PC-9 (cell line): ENCODE results near the gene MTRFR. TPM values are rescaled to one million over a fixed set of nuclear protein-coding genes. Genes with fewer than 3 reads are reported as not detected.
"Not testable (repeated sequence)": the region's sequence is repeated elsewhere in the genome, so short reads cannot be mapped to it uniquely, and the experiment has no call there.

Experiments used
- BruUV-seq: library from RNA; stranded (reverse); fragments of 400-500 nt; replicated peaks from 2 replicates; lab custom pipeline; 2021; lab: Mats Ljungman, UMichigan
- CTCF ChIA-PET: fragments of 300-600 bp; sonication (Branson Sonifier 250); formaldehyde crosslinking; loops from one replicate; lab custom pipeline; 2022; ENCODE audit warnings: antibody characterized with exemption; lab: Charles Lee
- POLR2A ChIA-PET: fragments of 300-600 bp; sonication (Branson Sonifier 250); formaldehyde crosslinking; loops from one replicate; lab custom pipeline; 2022; ENCODE audit warnings: antibody characterized with exemption; ENCODE audit not compliant: unreplicated experiment; lab: Charles Lee
- DNase-seq, 2 experiments: peaks; one replicate each; pipeline versions ENCODE4 v3.0.0 to v3.0.0-alpha.2; 2015 to 2022; ENCODE audit warnings: mixed read lengths in 1 of 2
- H2AFZ ChIP-seq: fragments of 200-600 bp; sonication (generic); 2 replicates; pipeline ENCODE4 v1.8.1; 2017; ENCODE audit warnings: antibody characterized with exemption
- H3F3A ChIP-seq: fragments of 200-600 bp; sonication (generic); 2 replicates; pipeline ENCODE4 v1.8.1; 2017; ENCODE audit warnings: antibody characterized with exemption, mild to moderate bottlenecking, low read depth; ENCODE audit not compliant: insufficient read depth
- H3K27ac ChIP-seq: fragments of 200-600 bp; sonication (generic); 2 replicates; pipeline ENCODE4 v1.6.1; 2016; ENCODE audit warnings: mixed run types
- H3K27me3 ChIP-seq: fragments of 200-600 bp; sonication (generic); 2 replicates; pipeline ENCODE4 v1.6.1; 2016; ENCODE audit warnings: low read depth, mixed run types; ENCODE audit not compliant: insufficient read depth
- H3K36me3 ChIP-seq: fragments of 200-600 bp; sonication (generic); 2 replicates; pipeline ENCODE4 v1.6.1; 2016; ENCODE audit warnings: low read depth, mixed run types
- H3K4me1 ChIP-seq: fragments of 200-600 bp; sonication (generic); replicated peaks from 2 replicates; pipeline ENCODE4 v1.6.1; 2016; ENCODE audit warnings: mixed run types; ENCODE audit not compliant: insufficient read depth
- H3K4me2 ChIP-seq: fragments of 200-600 bp; sonication (generic); 2 replicates; pipeline ENCODE4 v1.6.1; 2017; ENCODE audit warnings: mixed run types
- H3K4me3 ChIP-seq: fragments of 200-600 bp; sonication (generic); 2 replicates; pipeline ENCODE4 v1.6.1; 2016; ENCODE audit warnings: mixed run types
- H3K79me2 ChIP-seq: fragments of 200-600 bp; sonication (generic); 2 replicates; pipeline ENCODE4 v1.6.1; 2017; ENCODE audit warnings: low read depth, mixed run types
- H3K9me2 ChIP-seq: fragments of 200-600 bp; sonication (generic); 2 replicates; pipeline ENCODE4 v1.8.1; 2017; ENCODE audit warnings: mild to moderate bottlenecking; ENCODE audit not compliant: insufficient read depth
- H3K9me3 ChIP-seq: fragments of 200-600 bp; sonication (generic); 2 replicates; pipeline ENCODE4 v1.8.1; 2016; ENCODE audit warnings: low read depth; ENCODE audit not compliant: insufficient read depth
- H4K20me1 ChIP-seq: fragments of 200-600 bp; sonication (generic); 2 replicates; pipeline ENCODE4 v1.8.1; 2017; ENCODE audit not compliant: insufficient read depth
- EZH2 ChIP-seq: fragments of 200-600 bp; sonication (generic); IDR thresholded peaks from 2 replicates; pipeline ENCODE4 v1.8.0; 2017; ENCODE audit warnings: antibody characterized with exemption, low read depth
- intact Hi-C: fragments of 100-400 bp; cut with micrococcal nuclease; formaldehyde crosslinking; loops from one replicate; pipeline ENCODE4 v1.10.0; 2022; ENCODE audit not compliant: unreplicated experiment
- total RNA-seq: library from RNA; stranded (reverse); gene quantifications from 2 replicates; pipeline ENCODE4 v1.2.3, GENCODE V29; 2021
- TF ChIP-seq, protein P1 (sequence below): fragments of 200-600 bp; sonication (generic); conservative IDR thresholded peaks from 2 replicates; pipeline ENCODE4 v1.6.1; 2017; ENCODE audit warnings: mixed run types, antibody characterized with exemption, mild to moderate bottlenecking, moderate library complexity

MTRFR gene
- total RNA-seq, 1 experiment from 2014 or later: 19.4 TPM

DNA sequence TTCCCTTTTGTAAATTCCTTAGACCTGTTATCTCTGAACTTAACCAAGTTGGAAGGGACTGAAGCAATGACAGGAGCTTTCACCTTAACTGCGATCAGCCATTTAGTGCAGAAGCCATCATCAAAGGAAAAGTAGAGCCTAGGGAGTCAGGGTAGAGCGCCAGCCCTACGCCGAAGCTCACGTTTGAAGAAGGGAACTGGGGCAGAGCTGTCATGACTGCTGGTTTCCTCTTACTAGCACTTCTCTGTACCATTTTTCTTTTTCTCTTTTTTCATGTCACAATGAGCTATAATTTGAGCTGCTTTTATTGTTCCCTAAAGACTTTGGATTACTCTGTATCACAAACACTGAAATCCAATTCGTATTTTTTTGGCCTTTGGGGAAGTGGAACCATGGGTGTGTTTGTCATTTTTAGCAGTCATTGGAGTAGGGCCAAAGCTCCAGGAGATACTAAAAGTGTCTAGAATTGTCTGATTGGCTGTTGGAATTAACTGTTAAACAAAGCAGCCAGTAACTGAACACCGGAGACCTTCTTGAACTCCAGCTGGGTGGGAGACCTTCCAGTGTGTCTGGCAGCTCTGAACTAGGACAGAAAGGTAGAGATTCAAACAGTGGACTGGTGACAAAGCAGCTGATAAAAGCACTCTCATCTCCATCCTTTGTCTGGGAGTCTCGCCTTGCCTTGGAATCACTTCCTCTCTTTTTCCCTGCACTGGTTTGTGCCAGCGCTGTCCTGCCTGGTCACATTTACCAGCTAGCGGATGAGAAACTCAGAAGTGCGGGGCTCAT lies 9.1 kb downstream of the MTRFR start:
- Histone ChIP-seq H3K27me3 (no peaks in the 10 kb centered on the region), H3K4me3 (no peak overlapping the region), H3K36me3 (no peaks in the 10 kb centered on the region), H2AFZ (no peak overlapping the region), H3K79me2 (peaks cover 23% of the 10 kb centered on the region), H3K9me2 (no peaks in the 10 kb centered on the region), H4K20me1 (no peaks in the 10 kb centered on the region; the same call in 1 of the 2 replicates), H3K4me2 (no peak overlapping the region), H3K4me1 (peaks cover 7% of the 10 kb centered on the region; the same call in 1 of the 2 replicates), H3K9me3 (no peaks in the 10 kb centered on the region), H3K27ac (no peak overlapping the region), H3F3A (peaks cover 11% of the 10 kb centered on the region)
- DNase-seq: no peak
- CTCF ChIA-PET: interaction anchor here (0.6 kb wide), 1 partner anchor 535 kb away, joined by 5 read pairs; no protein-coding TSS in a partner anchor
- TF ChIP-seq, protein P1, sequence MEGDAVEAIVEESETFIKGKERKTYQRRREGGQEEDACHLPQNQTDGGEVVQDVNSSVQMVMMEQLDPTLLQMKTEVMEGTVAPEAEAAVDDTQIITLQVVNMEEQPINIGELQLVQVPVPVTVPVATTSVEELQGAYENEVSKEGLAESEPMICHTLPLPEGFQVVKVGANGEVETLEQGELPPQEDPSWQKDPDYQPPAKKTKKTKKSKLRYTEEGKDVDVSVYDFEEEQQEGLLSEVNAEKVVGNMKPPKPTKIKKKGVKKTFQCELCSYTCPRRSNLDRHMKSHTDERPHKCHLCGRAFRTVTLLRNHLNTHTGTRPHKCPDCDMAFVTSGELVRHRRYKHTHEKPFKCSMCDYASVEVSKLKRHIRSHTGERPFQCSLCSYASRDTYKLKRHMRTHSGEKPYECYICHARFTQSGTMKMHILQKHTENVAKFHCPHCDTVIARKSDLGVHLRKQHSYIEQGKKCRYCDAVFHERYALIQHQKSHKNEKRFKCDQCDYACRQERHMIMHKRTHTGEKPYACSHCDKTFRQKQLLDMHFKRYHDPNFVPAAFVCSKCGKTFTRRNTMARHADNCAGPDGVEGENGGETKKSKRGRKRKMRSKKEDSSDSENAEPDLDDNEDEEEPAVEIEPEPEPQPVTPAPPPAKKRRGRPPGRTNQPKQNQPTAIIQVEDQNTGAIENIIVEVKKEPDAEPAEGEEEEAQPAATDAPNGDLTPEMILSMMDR: no peak
- TF ChIP-seq EZH2: no peak
- POLR2A ChIA-PET: interaction anchor here (0.6 kb wide), 1 partner anchor 907 kb away, joined by 3 read pairs; no protein-coding TSS in a partner anchor
- intact Hi-C loops: no loop called here
- no TSS peak for BruUV-seq

DNA sequence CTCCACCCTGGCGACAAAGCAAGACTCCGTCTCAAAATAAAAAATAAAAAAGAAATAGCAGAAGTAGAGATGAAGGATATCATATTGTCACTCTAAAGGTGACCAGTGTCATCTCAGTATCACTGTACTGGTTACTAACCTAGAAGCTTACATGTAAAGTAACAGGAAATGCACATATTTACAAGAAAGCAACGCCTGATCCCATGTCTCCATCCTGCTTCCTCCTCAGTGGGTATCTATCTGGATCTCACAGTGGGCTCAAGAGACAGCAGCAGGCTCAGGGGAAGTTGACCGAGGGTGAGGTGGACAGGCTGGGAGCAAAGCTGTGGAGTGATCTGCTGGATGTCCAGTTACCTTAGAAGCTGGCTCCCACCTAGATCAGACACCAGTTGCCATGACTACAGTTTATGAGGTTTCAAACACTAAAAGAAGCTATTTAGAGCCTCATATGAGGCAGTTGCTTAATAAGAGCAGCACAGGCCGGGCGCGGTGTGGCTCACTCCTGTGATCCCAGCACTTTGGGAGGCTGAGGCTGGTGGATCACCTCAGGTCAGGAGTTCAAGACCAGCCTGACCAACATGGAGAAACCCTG lies 10.5 kb downstream of the MTRFR start:
- ChIA-PET POLR2A (interaction anchor here (0.6 kb wide), 1 partner anchor 115 kb away, joined by 14 read pairs; no protein-coding TSS in a partner anchor), CTCF (no interaction called here)
- H3K27me3 ChIP-seq: no peaks in the 10 kb centered on the region
- intact Hi-C loops: no loop called here
- TF ChIP-seq EZH2: no peak
- H3K27ac ChIP-seq: no peak overlapping the region
- peaks cover 4% of the 10 kb centered on the region; the same call in 1 of the 2 replicates for H3F3A ChIP-seq
- no TSS peak for BruUV-seq
- H3K36me3 ChIP-seq: no peaks in the 10 kb centered on the region
- no peaks in the 10 kb centered on the region; the same call in 1 of the 2 replicates for H3K9me3 ChIP-seq
- no peaks in the 10 kb centered on the region for H3K4me1 ChIP-seq
- no peak overlapping the region for H3K4me3 ChIP-seq
- H2AFZ ChIP-seq: no peak overlapping the region
- peaks cover 28% of the 10 kb centered on the region for H3K79me2 ChIP-seq
- no peak for DNase-seq
- no peaks in the 10 kb centered on the region for H3K9me2 ChIP-seq
- H3K4me2 ChIP-seq: no peak overlapping the region
- no peaks in the 10 kb centered on the region; the same call in 1 of the 2 replicates for H4K20me1 ChIP-seq

DNA sequence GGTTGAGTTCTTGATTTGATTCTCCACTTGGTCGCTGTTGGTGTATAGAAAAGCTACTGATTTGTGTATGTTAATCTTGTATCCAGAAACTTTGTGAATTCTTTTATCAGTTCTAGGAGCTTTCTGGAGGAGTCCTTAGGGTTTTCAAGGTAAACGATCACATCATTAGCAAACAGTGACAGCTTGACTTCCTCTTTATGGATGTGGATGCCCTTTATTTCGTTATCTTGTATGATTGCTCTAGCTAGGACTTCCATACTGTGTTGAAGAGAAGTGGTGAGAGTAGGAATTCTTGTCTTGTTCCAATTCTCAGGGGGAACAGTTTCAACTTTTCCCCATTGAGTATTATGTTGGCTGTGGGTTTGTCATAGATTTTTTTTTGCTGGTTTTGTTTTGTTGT lies 12.4 kb downstream of the MTRFR start:
- peaks cover 15% of the 10 kb centered on the region; the same call in 1 of the 2 replicates for H3F3A ChIP-seq
- TF ChIP-seq, protein P1: no peak
- no peak for TF ChIP-seq EZH2
- H3K4me2 ChIP-seq: no peak overlapping the region
- no peak overlapping the region for H2AFZ ChIP-seq
- no peaks in the 10 kb centered on the region; the same call in 1 of the 2 replicates for H4K20me1 ChIP-seq
- peaks cover 30% of the 10 kb centered on the region for H3K79me2 ChIP-seq
- peaks cover 11% of the 10 kb centered on the region for H3K4me1 ChIP-seq
- DNase-seq: no peak
- H3K36me3 ChIP-seq: no peaks in the 10 kb centered on the region
- H3K9me2 ChIP-seq: no peaks in the 10 kb centered on the region
- BruUV-seq: no TSS peak
- no peaks in the 10 kb centered on the region; the same call in 1 of the 2 replicates for H3K9me3 ChIP-seq
- H3K27me3 ChIP-seq: no peaks in the 10 kb centered on the region
- POLR2A ChIA-PET: no interaction called here
- intact Hi-C loops: no loop called here
- no peak overlapping the region for H3K4me3 ChIP-seq
- CTCF ChIA-PET: interaction anchor here (0.5 to 0.6 kb wide), 2 partner anchors 276 to 441 kb away, joined by 3 to 5 read pairs; no protein-coding TSS in a partner anchor
- H3K27ac ChIP-seq: no peak overlapping the region

DNA sequence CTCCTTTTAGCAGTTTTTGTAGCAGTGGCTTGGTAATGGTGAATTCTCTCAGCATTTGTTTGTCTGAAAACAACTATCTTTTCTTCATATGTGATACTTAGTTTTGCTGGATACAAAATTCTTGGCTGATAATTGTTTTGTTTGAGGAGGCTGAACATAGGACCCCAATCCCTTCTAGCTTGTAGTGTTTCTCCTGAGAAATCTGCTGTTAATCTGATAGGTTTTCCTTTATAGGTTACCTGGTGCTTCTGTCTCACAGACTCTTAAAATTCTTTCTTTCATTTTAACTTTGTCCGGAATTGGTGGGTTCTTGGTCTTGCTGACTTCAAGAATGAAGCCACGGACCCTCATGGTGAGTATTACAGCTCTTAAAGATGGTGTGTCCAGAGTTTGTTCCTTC lies 14.9 kb downstream of the MTRFR start:
- H3K36me3 ChIP-seq, H2AFZ ChIP-seq, H3K27me3 ChIP-seq, H3K27ac ChIP-seq, H3K9me2 ChIP-seq, H3K9me3 ChIP-seq, intact Hi-C loops, BruUV-seq, CTCF ChIA-PET, H4K20me1 ChIP-seq, H3K4me3 ChIP-seq, DNase-seq, H3K4me2 ChIP-seq, POLR2A ChIA-PET: not testable (repeated sequence)
- H3K4me1 ChIP-seq: peaks cover 33% of the 10 kb centered on the region
- H3F3A ChIP-seq: peaks cover 29% of the 10 kb centered on the region
- peaks cover 44% of the 10 kb centered on the region for H3K79me2 ChIP-seq

DNA sequence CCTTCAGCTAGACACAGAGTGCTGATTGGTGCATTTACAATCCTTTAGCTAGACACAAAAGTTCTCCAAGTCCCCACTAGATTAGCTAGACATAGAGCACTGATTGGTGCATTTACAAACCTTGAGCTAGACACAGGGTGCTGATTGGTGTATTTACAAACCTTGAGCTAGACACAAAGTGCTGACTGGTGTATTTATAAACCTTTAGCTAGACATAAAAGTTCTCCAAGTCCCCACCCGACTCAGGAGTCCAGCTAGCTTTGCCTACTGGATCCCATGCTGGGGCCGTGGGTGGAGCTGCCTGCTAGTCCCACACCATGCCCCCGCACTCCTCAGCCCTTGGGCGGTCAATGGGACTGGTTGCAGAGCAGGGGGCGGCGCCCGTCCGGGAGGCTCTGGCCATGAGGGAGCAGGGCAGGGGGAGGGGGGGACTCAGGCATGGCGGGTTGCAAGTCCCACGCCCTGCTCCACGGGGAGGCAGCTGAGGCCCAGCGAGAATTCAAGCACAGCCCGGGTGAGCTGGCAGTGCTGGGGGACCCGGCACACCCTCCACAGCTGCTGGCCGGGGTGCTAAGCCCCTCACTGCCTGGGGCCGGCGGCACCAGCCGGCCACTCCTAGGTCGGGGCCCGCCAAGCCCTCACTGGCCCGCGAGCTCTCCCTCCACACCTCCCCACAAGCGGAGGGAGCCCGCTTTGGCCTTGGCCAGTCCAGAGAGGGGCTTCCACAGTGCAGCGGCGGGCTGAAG lies 15.9 kb downstream of the MTRFR start:
- Histone ChIP-seq H3K79me2 (peaks cover 52% of the 10 kb centered on the region), H3K27ac (peak overlapping the region; percentile 94; the same call in 1 of the 2 replicates), H3K4me1 (peaks cover 33% of the 10 kb centered on the region), H3F3A (peaks cover 29% of the 10 kb centered on the region)
- BruUV-seq, H2AFZ ChIP-seq, H3K4me2 ChIP-seq, H3K4me3 ChIP-seq, H3K27me3 ChIP-seq, H3K9me2 ChIP-seq, intact Hi-C loops, H3K9me3 ChIP-seq, DNase-seq, H3K36me3 ChIP-seq, H4K20me1 ChIP-seq, CTCF ChIA-PET: not testable (repeated sequence)
- POLR2A ChIA-PET: interaction anchor here (0.7 to 1.6 kb wide), 3 partner anchors 16 to 304 kb away, joined by 6 to 7 read pairs (median 7); partner anchors contain the start of genes MPHOSPH9 and MTRFR
